GM18502 (cell line): ENCODE measurements around the gene NDUFAF2.

Experiments used
- ATAC-seq: cut with Tn5 transposase; IDR thresholded peaks from one replicate; pipeline ENCODE4 v1.9.1; 2021; ENCODE audit warnings: mild to moderate bottlenecking; ENCODE audit not compliant: unreplicated experiment, poor library complexity

NDUFAF2 gene

GRCh38 chr5:61098251-61098995 lies 153.4 kb downstream of the NDUFAF2 start:
- no peak for ATAC-seq

GRCh38 chr5:61100437-61100836 lies 155.4 kb downstream of the NDUFAF2 start:
- ATAC-seq, result no peak

GRCh38 chr5:61114441-61114840 lies 169.4 kb downstream of the NDUFAF2 start:
- ATAC-seq, result no peak

- ATAC-seq, result no peak
These were observed 171.0 kb downstream of the NDUFAF2 start for GRCh38 chr5:61115968-61116367.

- ATAC-seq, result no peak
These were observed 174.1 kb downstream of the NDUFAF2 start for GRCh38 chr5:61119066-61119465.

GRCh38 chr5:61120534-61120933 lies 175.5 kb downstream of the NDUFAF2 start:
- no peak for ATAC-seq

- ATAC-seq, result no peak
These were observed 178.1 kb downstream of the NDUFAF2 start for GRCh38 chr5:61123145-61123544.

- ATAC-seq, result no peak
These were observed 185.3 kb downstream of the NDUFAF2 start for GRCh38 chr5:61130289-61130688.

GRCh38 chr5:61132559-61132958 lies 187.6 kb downstream of the NDUFAF2 start:
- no peak for ATAC-seq

GRCh38 chr5:61137835-61138234 lies 192.8 kb downstream of the NDUFAF2 start:
- no peak for ATAC-seq

GRCh38 chr5:61139094-61139873 lies 194.3 kb downstream of the NDUFAF2 start:
- ATAC-seq, result no peak

- ATAC-seq, result no peak
These were observed 194.9 kb downstream of the NDUFAF2 start for GRCh38 chr5:61139931-61140330.

GRCh38 chr5:61141801-61142200 lies 196.8 kb downstream of the NDUFAF2 start:
- ATAC-seq, result no peak

- ATAC-seq, result no peak
These were observed 197.4 kb downstream of the NDUFAF2 start for GRCh38 chr5:61142391-61142790.

GRCh38 chr5:61142811-61143210 lies 197.8 kb downstream of the NDUFAF2 start:
- ATAC-seq, result no peak

GRCh38 chr5:61148515-61148914 lies 203.5 kb downstream of the NDUFAF2 start:
- ATAC-seq, result no peak

- no peak for ATAC-seq
These were observed 206.9 kb downstream of the NDUFAF2 start for GRCh38 chr5:61151893-61152292.

- no peak for ATAC-seq
These were observed 214.1 kb downstream of the NDUFAF2 start for GRCh38 chr5:61159070-61159469.

- no peak for ATAC-seq
These were observed 214.8 kb downstream of the NDUFAF2 start for GRCh38 chr5:61159836-61160235.

- no peak for ATAC-seq
These were observed 215.5 kb downstream of the NDUFAF2 start for GRCh38 chr5:61160497-61160896.

- peak; percentile 98 for ATAC-seq
These were observed 217.2 kb downstream of the NDUFAF2 start, which contains the start of gene SMIM15 for GRCh38 chr5:61162010-61162831. SMIM15 (minus strand) TSS chr5:61162468; CDS start chr5:61160171, 2,297 bp downstream.
